ENCODE results near the gene ZSWIM4. TPM values are rescaled to one million over a fixed set of nuclear protein-coding genes. Genes with fewer than 3 reads are reported as not detected.
A peak's percentile ranks its signal among the peaks of the same experiment; 100 is the strongest.

Gene ZSWIM4
- total RNA-seq, 6 experiments from 2014 or later = 0.98 to 3.7 (median 1.7) TPM

- Histone ChIP-seq H3K4me1 (peaks cover 0 to 14% (median 0%) of the 10 kb centered on the region in 4 donors), H3K4me3 (no peak overlapping the region), H3K36me3 (no peaks in the 10 kb centered on the region), H3K9me3 (no peaks in the 10 kb centered on the region), H3K27ac (no peak overlapping the region), H3K27me3 (no peaks in the 10 kb centered on the region)
- intact Hi-C loops (cut with DNase I) = no loop called here
- no peak for DNase-seq
- no peak for TF ChIP-seq POLR2A (IDR thresholded peaks at IDR 0.05)
- no peak for TF ChIP-seq CTCF (IDR thresholded peaks at IDR 0.05)
- 80% methylated on average over 10 of the region's 22 CpGs for WGBS (ENCODE audit: insufficient coverage, low coverage, low lambda C conversion rate, missing lambda C conversion rate)
- ATAC-seq = no peak
These were observed 36.6 kb downstream of the ZSWIM4 start for GRCh38 chr19:13831537-13832467.

GRCh38 chr19:13833330-13834243 is 38.3 kb downstream of the ZSWIM4 start:
- Histone ChIP-seq H3K36me3 (no peaks in the 10 kb centered on the region), H3K9me3 (no peaks in the 10 kb centered on the region), H3K27ac (peak overlapping the region in 2 of 3 donors; percentile 18 to 56), H3K27me3 (no peaks in the 10 kb centered on the region), H3K4me1 (peaks cover 0 to 22% (median 0%) of the 10 kb centered on the region in 4 donors), H3K4me3 (peak overlapping the region in 2 of 3 donors; percentile 18 to 41)
- WGBS (ENCODE audit: insufficient coverage, low coverage, low lambda C conversion rate, missing lambda C conversion rate) = 15% methylated on average over 12 of the region's 59 CpGs
- TF ChIP-seq CTCF (IDR thresholded peaks at IDR 0.05) (peak; percentile 33 to 36 (median 35)), POLR2A (IDR thresholded peaks at IDR 0.05) (no peak)
- DNase-seq (peak; percentile 95 to 96 (median 96)), ATAC-seq (peak; percentile 92 to 98 (median 95))
- intact Hi-C loops (cut with DNase I) = no loop called here

DNA sequence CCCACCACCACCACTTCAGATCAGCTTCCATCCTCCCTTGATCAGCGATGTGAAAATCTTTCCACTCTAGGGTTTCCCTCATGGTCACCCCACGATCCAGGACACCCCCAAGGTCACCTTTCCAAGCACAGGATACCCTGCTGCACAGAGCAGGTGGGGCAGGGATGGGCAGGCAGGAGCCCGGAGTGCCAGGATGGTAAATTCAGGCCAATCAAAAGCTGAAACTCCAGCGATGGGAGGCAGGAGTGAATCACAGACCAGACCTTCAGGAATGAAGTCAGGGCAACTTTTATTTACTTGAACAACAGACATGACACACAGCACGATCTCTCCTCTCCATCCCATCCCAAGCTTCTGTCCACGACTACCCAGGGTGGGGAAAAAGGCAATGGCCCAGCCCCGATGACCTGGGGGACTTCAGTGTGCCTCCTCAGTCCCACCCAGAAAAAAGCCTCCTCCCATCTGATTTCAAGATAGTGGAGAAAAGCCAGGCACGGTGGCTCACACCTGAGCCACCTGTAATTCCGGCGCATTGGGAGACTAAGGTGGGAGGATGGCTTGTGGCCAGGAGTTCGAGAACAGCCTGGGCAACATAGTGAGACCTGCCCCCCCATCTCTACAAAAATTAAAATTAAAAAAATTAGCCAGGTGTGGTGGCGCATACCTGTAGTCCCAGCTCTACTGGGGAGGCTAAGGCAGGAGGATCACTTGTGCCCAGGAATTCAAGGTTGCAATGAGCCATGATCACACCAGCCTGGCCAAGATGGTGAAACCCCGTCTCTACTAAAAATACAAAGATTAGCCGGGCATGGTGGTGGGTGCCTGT is 39.2 kb downstream of the ZSWIM4 start:
- Histone ChIP-seq H3K27ac (peak overlapping the region in 2 of 3 donors; percentile 18 to 56), H3K9me3 (no peaks in the 10 kb centered on the region), H3K36me3 (no peaks in the 10 kb centered on the region), H3K4me1 (peaks cover 0 to 23% (median 0%) of the 10 kb centered on the region in 4 donors), H3K27me3 (no peaks in the 10 kb centered on the region), H3K4me3 (no peak overlapping the region)
- intact Hi-C loops (cut with DNase I) = no loop called here
- TF ChIP-seq CTCF (IDR thresholded peaks at IDR 0.05) (no peak), POLR2A (IDR thresholded peaks at IDR 0.05) (no peak)
- DNase-seq = no peak
- no peak for ATAC-seq
- 72% methylated on average over 13 of the region's 14 CpGs for WGBS (ENCODE audit: insufficient coverage, low coverage, low lambda C conversion rate, missing lambda C conversion rate)

Measured in right lobe of liver (tissue), 6 donors.